Neural progenitor cell (in vitro differentiated cells): Measurements from ENCODE around the gene STMND1. TPM values are rescaled to one million over a fixed set of nuclear protein-coding genes. Genes with fewer than 3 reads are reported as not detected.

Source experiments
- DNase-seq: peaks from one replicate; pipeline ENCODE4 v3.0.0-alpha.2; 2016; ENCODE audit warnings: low spot score
- H2AFZ ChIP-seq: fragments of 200-600 bp; sonication (generic); replicated peaks from 2 replicates; pipeline ENCODE4 v1.6.1; 2016; ENCODE audit warnings: antibody characterized with exemption
- H3F3A ChIP-seq: fragments of 200-600 bp; sonication (generic); 2 replicates; pipeline ENCODE4 v1.6.1; 2016; ENCODE audit warnings: antibody characterized with exemption, low read depth
- H3K27ac ChIP-seq: fragments of 200-600 bp; sonication (generic); 2 replicates; pipeline ENCODE4 v1.5.1; 2016; ENCODE audit warnings: mild to moderate bottlenecking
- H3K27me3 ChIP-seq: fragments of 200-600 bp; sonication (generic); 2 replicates; pipeline ENCODE4 v1.6.1; 2016; ENCODE audit warnings: mild to moderate bottlenecking, moderate library complexity
- H3K36me3 ChIP-seq: fragments of 200-600 bp; sonication (generic); 2 replicates; pipeline ENCODE4 v1.5.1; 2016
- H3K4me1 ChIP-seq: fragments of 200-600 bp; sonication (generic); 2 replicates; pipeline ENCODE4 v1.6.1; 2016; ENCODE audit warnings: mixed run types
- H3K4me2 ChIP-seq: fragments of 200-600 bp; sonication (generic); 2 replicates; pipeline ENCODE4 v1.6.1; 2016
- H3K4me3 ChIP-seq: fragments of 200-600 bp; sonication (generic); 2 replicates; pipeline ENCODE4 v1.5.1; 2016
- H3K79me2 ChIP-seq: fragments of 200-600 bp; sonication (generic); 2 replicates; pipeline ENCODE4 v1.6.1; 2016; ENCODE audit warnings: low read depth
- H3K9ac ChIP-seq: fragments of 200-600 bp; sonication (generic); 2 replicates; pipeline ENCODE4 v1.6.1; 2016
- H3K9me3 ChIP-seq: fragments of 200-600 bp; sonication (generic); 2 replicates; pipeline ENCODE4 v1.5.1; 2016; ENCODE audit warnings: low read depth
- H4K20me1 ChIP-seq: fragments of 200-600 bp; sonication (generic); 2 replicates; pipeline ENCODE4 v1.6.1; 2016; ENCODE audit warnings: low read depth
- H3K27ac Mint-ChIP-seq: 3 replicates; pipeline ENCODE4 v1.8.0; 2021; ENCODE audit warnings: mixed read lengths
- H3K27me3 Mint-ChIP-seq: 2 replicates; pipeline ENCODE4 v1.8.0; 2022; ENCODE audit warnings: low read depth, mild to moderate bottlenecking, inconsistent platforms, moderate library complexity, mixed read lengths; ENCODE audit not compliant: insufficient read depth
- H3K36me3 Mint-ChIP-seq: 3 replicates; pipeline ENCODE4 v1.8.0; 2021; ENCODE audit warnings: mixed read lengths
- H3K4me1 Mint-ChIP-seq: 3 replicates; pipeline ENCODE4 v1.8.0; 2021; ENCODE audit warnings: mixed read lengths
- H3K4me3 Mint-ChIP-seq: 3 replicates; pipeline ENCODE4 v1.8.0; 2021; ENCODE audit warnings: mild to moderate bottlenecking, moderate library complexity, mixed read lengths
- H3K9me3 Mint-ChIP-seq: 3 replicates; pipeline ENCODE4 v1.8.0; 2020; ENCODE audit warnings: mixed read lengths
- EZH2 ChIP-seq: fragments of 200-600 bp; sonication (generic); IDR thresholded peaks from 2 replicates; pipeline ENCODE4 v1.6.1; 2017; ENCODE audit warnings: antibody characterized with exemption, mild to moderate bottlenecking, moderate library complexity
- EZH2phosphoT487 ChIP-seq: fragments of 200-600 bp; sonication (generic); IDR thresholded peaks from 2 replicates; pipeline ENCODE4 v1.6.1; 2017; ENCODE audit warnings: antibody characterized with exemption
- total RNA-seq: library from RNA; depleted of rRNA; stranded (reverse); fragments of >200 nt; gene quantifications from 2 replicates; pipeline ENCODE4 v1.2.3, GENCODE V29; 2015; ENCODE audit warnings: low replicate concordance
- TF ChIP-seq, protein P1 (sequence below): fragments of 200-600 bp; sonication (generic); IDR thresholded peaks from 2 replicates; pipeline ENCODE4 v1.5.1; 2017; ENCODE audit warnings: antibody characterized with exemption, mild to moderate bottlenecking

Gene STMND1
- total RNA-seq, 1 donor from 2014 or later = not detected

GRCh38 chr6:17107863-17108262 is 6.0 kb downstream of the STMND1 start:
- H3K9me3 Mint-ChIP-seq = no peaks in the 10 kb centered on the region
- Histone ChIP-seq H3K4me1 (no peaks in the 10 kb centered on the region), H4K20me1 (no peaks in the 10 kb centered on the region), H3K79me2 (no peaks in the 10 kb centered on the region), H3F3A (no peaks in the 10 kb centered on the region), H3K4me3 (no peak overlapping the region), H3K36me3 (no peaks in the 10 kb centered on the region), H3K9ac (no peak overlapping the region), H3K27ac (no peak overlapping the region), H3K27me3 (peaks cover 17% of the 10 kb centered on the region), H2AFZ (no peak overlapping the region), H3K4me2 (no peak overlapping the region), H3K9me3 (no peaks in the 10 kb centered on the region)
- H3K27ac Mint-ChIP-seq = no peak overlapping the region
- H3K4me1 Mint-ChIP-seq = no peaks in the 10 kb centered on the region
- H3K27me3 Mint-ChIP-seq = peaks cover 14% of the 10 kb centered on the region
- TF ChIP-seq, protein P1, sequence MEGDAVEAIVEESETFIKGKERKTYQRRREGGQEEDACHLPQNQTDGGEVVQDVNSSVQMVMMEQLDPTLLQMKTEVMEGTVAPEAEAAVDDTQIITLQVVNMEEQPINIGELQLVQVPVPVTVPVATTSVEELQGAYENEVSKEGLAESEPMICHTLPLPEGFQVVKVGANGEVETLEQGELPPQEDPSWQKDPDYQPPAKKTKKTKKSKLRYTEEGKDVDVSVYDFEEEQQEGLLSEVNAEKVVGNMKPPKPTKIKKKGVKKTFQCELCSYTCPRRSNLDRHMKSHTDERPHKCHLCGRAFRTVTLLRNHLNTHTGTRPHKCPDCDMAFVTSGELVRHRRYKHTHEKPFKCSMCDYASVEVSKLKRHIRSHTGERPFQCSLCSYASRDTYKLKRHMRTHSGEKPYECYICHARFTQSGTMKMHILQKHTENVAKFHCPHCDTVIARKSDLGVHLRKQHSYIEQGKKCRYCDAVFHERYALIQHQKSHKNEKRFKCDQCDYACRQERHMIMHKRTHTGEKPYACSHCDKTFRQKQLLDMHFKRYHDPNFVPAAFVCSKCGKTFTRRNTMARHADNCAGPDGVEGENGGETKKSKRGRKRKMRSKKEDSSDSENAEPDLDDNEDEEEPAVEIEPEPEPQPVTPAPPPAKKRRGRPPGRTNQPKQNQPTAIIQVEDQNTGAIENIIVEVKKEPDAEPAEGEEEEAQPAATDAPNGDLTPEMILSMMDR = no peak
- no peak for TF ChIP-seq EZH2phosphoT487
- TF ChIP-seq EZH2 = no peak
- no peaks in the 10 kb centered on the region for H3K36me3 Mint-ChIP-seq
- no peak for DNase-seq
- H3K4me3 Mint-ChIP-seq = no peak overlapping the region

- Mint-ChIP-seq H3K4me3 (no peak overlapping the region), H3K9me3 (no peaks in the 10 kb centered on the region), H3K36me3 (no peaks in the 10 kb centered on the region), H3K4me1 (no peaks in the 10 kb centered on the region), H3K27me3 (peaks cover 3% of the 10 kb centered on the region), H3K27ac (no peak overlapping the region)
- Histone ChIP-seq H3K79me2 (no peaks in the 10 kb centered on the region), H3K27ac (no peak overlapping the region), H4K20me1 (no peaks in the 10 kb centered on the region), H3K36me3 (no peaks in the 10 kb centered on the region), H2AFZ (no peak overlapping the region), H3K9me3 (no peaks in the 10 kb centered on the region), H3F3A (no peaks in the 10 kb centered on the region), H3K9ac (no peak overlapping the region), H3K27me3 (no peaks in the 10 kb centered on the region), H3K4me1 (no peaks in the 10 kb centered on the region), H3K4me3 (no peak overlapping the region), H3K4me2 (no peak overlapping the region)
- no peak for TF ChIP-seq EZH2
- TF ChIP-seq EZH2phosphoT487 = no peak
- TF ChIP-seq, protein P1 = no peak
- no peak for DNase-seq
These were observed 13.6 kb downstream of the STMND1 start for GRCh38 chr6:17115251-17116116.

DNA sequence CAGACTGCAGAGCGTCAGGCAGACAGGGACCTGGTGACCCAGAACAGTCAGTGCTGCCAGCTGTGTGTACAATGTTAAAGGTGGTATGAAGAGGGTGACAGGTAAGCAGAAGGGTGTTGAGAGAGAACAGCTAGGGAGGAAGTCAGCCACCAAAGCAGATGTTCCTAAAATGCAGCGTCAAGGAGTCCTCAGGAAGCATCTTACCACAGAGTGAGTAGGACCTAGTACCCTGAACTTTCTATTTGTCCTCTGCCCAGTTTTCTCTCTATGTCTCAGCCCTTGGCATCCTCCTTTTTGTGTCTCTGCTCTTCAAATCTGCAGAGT is 14.2 kb downstream of the STMND1 start:
- peaks cover 3% of the 10 kb centered on the region for H3K27me3 Mint-ChIP-seq
- Histone ChIP-seq H3K9me3 (no peaks in the 10 kb centered on the region), H4K20me1 (no peaks in the 10 kb centered on the region), H3K4me3 (no peak overlapping the region), H2AFZ (no peak overlapping the region), H3F3A (no peaks in the 10 kb centered on the region), H3K79me2 (no peaks in the 10 kb centered on the region), H3K9ac (no peak overlapping the region), H3K27me3 (no peaks in the 10 kb centered on the region), H3K27ac (no peak overlapping the region), H3K4me1 (no peaks in the 10 kb centered on the region), H3K4me2 (no peak overlapping the region), H3K36me3 (no peaks in the 10 kb centered on the region)
- no peak overlapping the region for H3K4me3 Mint-ChIP-seq
- TF ChIP-seq EZH2 = no peak
- TF ChIP-seq EZH2phosphoT487 = no peak
- TF ChIP-seq, protein P1 = no peak
- no peak overlapping the region for H3K27ac Mint-ChIP-seq
- H3K36me3 Mint-ChIP-seq = no peaks in the 10 kb centered on the region
- DNase-seq = no peak
- H3K9me3 Mint-ChIP-seq = no peaks in the 10 kb centered on the region
- H3K4me1 Mint-ChIP-seq = no peaks in the 10 kb centered on the region
